ENCODE results near the gene KRT15. TPM values are rescaled to one million over a fixed set of nuclear protein-coding genes. Genes with fewer than 3 reads are reported as not detected.

The KRT15 gene
- total RNA-seq, 1 donor from 2014 or later = 0.32 TPM

DNA sequence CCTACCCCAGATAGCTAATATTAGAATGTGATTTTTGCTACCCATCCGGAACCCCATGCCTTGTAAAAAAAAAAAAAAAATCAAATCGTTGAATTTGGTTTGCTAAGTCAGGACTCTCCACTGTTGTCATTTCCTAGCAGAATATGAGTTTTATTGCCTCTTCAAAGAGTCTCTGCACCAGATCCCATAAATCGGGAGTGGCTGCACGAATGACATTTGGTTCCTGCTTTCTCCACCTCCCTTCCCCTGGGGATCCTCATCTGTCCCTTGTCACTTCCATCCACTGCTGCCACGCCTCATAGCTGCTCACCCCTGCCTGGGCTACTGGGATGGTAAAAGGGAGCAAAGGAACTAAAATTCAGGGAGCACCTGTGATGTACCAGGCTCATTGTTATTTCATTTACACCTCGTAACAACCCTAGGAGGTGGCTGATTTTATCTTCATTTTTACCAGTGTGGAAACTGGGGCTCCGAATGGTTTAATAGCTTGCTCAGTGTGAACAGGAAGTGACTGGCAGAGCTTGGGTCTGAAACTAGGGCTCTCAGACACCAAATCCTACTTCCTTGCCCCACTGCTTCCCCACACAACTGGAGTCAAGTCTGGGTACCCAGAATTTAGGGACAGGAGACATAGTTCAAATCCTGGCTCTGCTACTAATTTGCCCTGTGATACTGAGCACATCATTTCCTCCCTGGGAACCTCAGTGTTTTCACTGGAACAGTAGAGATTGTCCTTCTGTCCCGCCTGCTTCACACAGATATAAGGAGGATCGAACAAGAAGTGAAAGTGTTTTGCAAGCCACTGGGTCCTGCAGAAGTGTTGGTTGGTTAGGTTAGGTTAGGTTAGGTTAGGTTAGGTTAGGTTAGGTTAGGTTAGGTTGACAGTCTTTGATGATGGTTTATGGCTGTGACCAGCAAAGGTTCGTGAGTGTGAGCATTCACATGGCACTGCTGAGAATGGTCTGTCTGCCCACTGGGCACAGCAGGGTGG, 28.4 kb downstream of the KRT15 start:
- Histone ChIP-seq H3K4me1 (no peaks in the 10 kb centered on the region), H3K36me3 (no peaks in the 10 kb centered on the region), H3K9me3 (no peaks in the 10 kb centered on the region), H3K27me3 (no peaks in the 10 kb centered on the region), H3K27ac (no peak overlapping the region), H3K4me3 (no peak overlapping the region)
- intact Hi-C loops (cut with DNase I) = no loop called here
- TF ChIP-seq, protein P1, sequence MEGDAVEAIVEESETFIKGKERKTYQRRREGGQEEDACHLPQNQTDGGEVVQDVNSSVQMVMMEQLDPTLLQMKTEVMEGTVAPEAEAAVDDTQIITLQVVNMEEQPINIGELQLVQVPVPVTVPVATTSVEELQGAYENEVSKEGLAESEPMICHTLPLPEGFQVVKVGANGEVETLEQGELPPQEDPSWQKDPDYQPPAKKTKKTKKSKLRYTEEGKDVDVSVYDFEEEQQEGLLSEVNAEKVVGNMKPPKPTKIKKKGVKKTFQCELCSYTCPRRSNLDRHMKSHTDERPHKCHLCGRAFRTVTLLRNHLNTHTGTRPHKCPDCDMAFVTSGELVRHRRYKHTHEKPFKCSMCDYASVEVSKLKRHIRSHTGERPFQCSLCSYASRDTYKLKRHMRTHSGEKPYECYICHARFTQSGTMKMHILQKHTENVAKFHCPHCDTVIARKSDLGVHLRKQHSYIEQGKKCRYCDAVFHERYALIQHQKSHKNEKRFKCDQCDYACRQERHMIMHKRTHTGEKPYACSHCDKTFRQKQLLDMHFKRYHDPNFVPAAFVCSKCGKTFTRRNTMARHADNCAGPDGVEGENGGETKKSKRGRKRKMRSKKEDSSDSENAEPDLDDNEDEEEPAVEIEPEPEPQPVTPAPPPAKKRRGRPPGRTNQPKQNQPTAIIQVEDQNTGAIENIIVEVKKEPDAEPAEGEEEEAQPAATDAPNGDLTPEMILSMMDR (IDR thresholded peaks at IDR 0.05) = no peak
- DNase-seq (ENCODE audit: low spot score in 2 of 2) = no peak

DNA sequence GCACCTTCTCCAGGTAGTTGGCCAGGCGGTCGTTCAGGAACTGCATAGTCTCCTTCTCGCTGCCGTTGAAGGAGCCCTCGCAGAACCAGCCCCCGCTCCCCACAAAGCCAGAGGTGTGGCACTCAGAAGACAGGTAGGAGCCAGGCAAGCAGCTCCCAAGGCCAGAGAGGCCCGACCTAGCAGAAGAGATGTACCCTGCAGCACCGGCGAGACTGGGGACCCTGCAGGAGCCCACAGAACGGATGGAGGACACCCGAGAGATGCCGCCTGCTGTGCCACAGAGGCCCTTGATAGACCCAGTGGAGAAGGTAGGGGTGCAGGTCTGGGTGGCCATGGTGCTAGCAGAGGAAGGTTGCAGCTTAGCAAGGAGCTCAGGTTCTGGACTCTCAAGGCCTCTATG, 29.2 kb downstream of the KRT15 start, which contains the start of gene KRT36:
KRT36 (minus strand) TSS at position 380 of the 400 bp plus-strand sequence; CDS start at position 334, 46 bp downstream.
- H3K27me3 ChIP-seq = no peaks in the 10 kb centered on the region
- H3K9me3 ChIP-seq = no peaks in the 10 kb centered on the region
- H3K4me3 ChIP-seq = no peak within 1 kb of the TSS
- TF ChIP-seq, protein P1 (IDR thresholded peaks at IDR 0.05) = no peak
- H3K4me1 ChIP-seq = no peaks in the 10 kb centered on the region
- intact Hi-C loops (cut with DNase I) = no loop called here
- H3K36me3 ChIP-seq = no peaks in the 10 kb centered on the region
- no peak for DNase-seq (ENCODE audit: low spot score in 2 of 2)
- no peak within 1 kb of the TSS for H3K27ac ChIP-seq

DNA sequence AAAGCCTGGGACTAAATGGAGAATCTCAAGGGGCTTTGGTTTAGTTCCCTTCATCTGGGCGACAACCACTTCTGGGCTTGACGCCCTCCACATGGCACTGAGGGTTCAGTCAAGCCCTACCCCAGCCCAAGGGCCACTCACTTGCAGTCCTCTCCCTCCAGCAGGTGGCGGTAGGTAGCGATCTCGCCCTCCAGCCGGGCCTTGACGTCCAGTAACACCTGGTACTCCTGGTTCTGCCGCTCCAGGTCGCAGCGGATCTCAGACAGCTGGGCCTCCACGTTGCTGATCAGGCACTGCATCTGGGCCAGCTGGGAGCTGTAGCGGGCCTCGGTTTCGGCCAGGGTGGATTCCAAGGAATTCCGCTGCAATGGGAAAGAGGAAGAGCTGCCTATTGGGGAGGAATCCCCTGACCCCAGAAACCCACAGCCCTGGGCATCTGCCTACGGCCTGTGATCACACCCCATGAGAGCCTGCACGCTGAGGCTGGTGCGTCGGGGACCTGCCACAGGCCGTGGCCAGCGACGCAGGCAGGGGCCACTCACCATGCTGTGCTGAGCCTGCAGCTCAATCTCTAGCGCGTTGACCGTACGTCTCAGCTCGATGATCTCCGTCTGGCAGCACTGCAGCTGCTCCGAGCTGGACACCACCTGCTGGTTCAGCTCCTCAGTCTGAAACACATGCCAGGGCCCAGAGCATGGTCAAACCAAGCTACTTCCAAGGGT, 31.7 kb downstream of the KRT15 start:
- no peak overlapping the region for H3K27ac ChIP-seq
- no peak overlapping the region for H3K4me3 ChIP-seq
- no peaks in the 10 kb centered on the region for H3K4me1 ChIP-seq
- H3K36me3 ChIP-seq = no peaks in the 10 kb centered on the region
- DNase-seq (ENCODE audit: low spot score in 2 of 2) = no peak
- no peaks in the 10 kb centered on the region for H3K9me3 ChIP-seq
- TF ChIP-seq, protein P1 (IDR thresholded peaks at IDR 0.05) = peak in 1 of 3 experiments; percentile 36
- no peaks in the 10 kb centered on the region for H3K27me3 ChIP-seq
- intact Hi-C loops (cut with DNase I) = no loop called here

DNA sequence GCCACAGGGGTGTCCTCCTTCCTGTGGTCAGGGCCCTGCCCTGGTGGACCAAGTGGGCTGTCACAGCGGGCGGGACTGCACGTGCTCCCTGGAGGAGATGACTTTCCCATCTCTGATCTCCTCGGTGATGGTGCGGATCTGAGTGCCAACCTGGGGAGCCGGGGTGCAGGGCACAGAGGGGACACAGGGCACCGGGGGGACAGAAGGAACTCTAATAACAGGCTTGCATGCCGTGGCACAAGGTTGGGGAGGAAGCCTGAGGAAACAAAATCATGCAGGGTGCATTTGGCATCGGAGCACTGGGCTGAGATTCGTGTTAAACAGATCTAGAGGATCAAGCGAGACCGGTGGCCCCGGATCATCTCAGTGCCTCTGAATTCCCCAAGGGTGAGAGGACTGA, 32.4 kb downstream of the KRT15 start:
- intact Hi-C loops (cut with DNase I) = no loop called here
- Histone ChIP-seq H3K9me3 (no peaks in the 10 kb centered on the region), H3K27me3 (no peaks in the 10 kb centered on the region), H3K4me1 (no peaks in the 10 kb centered on the region), H3K36me3 (no peaks in the 10 kb centered on the region), H3K27ac (no peak overlapping the region), H3K4me3 (no peak overlapping the region)
- DNase-seq (ENCODE audit: low spot score in 2 of 2) = no peak
- TF ChIP-seq, protein P1 (IDR thresholded peaks at IDR 0.05) = no peak

DNA sequence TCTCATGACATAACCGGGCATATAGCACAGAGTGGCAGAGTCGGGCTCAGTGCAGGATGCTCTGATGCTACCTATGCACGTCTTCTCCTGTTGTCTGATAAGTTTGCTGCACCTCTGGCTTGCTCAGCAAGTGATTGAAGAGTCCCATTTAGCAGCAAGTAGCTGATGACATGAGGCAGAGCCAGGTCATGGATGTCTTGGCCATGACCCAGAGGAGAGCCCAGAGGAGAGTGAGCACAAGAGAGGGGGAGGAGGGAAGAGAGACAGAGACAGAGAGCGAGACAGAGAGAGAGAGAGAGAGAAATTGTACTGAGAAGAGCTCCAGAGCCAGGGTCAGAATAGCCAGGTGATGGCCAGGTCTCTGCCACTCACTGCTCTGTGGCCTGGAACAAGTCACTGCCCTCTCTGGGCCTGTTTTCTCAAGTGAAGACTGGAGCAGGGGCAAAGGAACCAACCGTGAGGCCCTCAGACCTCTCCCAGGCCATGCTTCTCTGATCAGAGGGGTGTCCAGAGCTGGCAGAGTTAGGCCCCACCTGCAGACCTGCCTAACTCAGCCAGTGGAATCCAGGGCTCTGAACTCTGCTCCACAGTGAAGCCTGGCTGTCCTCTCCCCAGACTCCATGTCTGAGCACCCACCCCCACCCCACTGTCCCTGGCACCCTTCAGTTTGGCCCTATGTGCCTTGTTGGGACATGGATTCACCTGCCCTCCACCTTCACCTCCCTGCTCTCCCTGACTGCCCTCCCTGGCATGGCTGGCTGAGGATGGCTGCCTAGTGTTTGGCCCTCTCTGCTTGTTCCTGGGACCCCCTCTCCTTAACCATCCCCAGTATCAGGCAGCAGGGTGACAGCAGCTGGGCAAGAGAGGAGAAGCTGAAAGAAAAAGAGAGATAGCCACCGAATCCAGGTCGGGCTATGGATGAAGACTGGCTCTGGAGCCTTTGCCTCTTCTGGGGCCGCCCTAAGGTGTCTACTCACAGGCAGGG, 33.5 kb downstream of the KRT15 start:
- Histone ChIP-seq H3K27me3 (no peaks in the 10 kb centered on the region), H3K27ac (no peak overlapping the region), H3K4me1 (no peaks in the 10 kb centered on the region), H3K9me3 (no peaks in the 10 kb centered on the region), H3K36me3 (no peaks in the 10 kb centered on the region), H3K4me3 (no peak overlapping the region)
- intact Hi-C loops (cut with DNase I) = no loop called here
- TF ChIP-seq, protein P1 (IDR thresholded peaks at IDR 0.05) = no peak
- no peak for DNase-seq (ENCODE audit: low spot score in 2 of 2)
